ENCODE data around the gene CASP9. TPM values are rescaled to one million over a fixed set of nuclear protein-coding genes. Genes with fewer than 3 reads are reported as not detected.
A peak's percentile ranks its signal among the peaks of the same experiment; 100 is the strongest.

The CASP9 gene
- total RNA-seq, 6 experiments from 2014 or later = 2.3 to 9.0 (median 8.2) TPM

- intact Hi-C loops (cut with DNase I) = no loop called here
- no peak for ATAC-seq
- DNase-seq = no peak
These were observed 7.7 kb upstream of the CASP9 start for GRCh38 chr1:15531682-15532081.

DNA sequence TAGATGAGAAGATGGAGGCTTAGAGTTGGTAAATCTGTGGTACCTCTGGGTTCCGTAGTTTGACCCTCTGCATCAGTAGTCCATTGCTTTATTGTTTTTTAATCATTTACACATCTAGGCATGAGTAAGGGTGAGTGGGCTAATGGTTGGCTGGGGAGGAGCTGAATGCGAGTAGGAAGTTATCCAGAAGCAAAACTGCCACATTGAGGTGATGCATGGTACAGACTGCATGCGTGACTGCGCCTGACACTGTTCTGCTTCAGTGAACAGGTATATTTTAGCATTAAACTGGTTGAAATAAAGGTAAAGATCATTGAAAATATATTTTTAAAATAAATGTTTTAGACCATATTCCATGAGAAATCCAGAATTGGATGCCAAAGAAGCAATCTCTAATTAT is 7.0 kb upstream of the CASP9 start:
- DNase-seq (no peak), ATAC-seq (no peak)
- no peak for TF ChIP-seq POLR2A (IDR thresholded peaks at IDR 0.05)
- TF ChIP-seq, protein P1, sequence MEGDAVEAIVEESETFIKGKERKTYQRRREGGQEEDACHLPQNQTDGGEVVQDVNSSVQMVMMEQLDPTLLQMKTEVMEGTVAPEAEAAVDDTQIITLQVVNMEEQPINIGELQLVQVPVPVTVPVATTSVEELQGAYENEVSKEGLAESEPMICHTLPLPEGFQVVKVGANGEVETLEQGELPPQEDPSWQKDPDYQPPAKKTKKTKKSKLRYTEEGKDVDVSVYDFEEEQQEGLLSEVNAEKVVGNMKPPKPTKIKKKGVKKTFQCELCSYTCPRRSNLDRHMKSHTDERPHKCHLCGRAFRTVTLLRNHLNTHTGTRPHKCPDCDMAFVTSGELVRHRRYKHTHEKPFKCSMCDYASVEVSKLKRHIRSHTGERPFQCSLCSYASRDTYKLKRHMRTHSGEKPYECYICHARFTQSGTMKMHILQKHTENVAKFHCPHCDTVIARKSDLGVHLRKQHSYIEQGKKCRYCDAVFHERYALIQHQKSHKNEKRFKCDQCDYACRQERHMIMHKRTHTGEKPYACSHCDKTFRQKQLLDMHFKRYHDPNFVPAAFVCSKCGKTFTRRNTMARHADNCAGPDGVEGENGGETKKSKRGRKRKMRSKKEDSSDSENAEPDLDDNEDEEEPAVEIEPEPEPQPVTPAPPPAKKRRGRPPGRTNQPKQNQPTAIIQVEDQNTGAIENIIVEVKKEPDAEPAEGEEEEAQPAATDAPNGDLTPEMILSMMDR (IDR thresholded peaks at IDR 0.05) = no peak
- Histone ChIP-seq H3K36me3 (peaks cover 0 to 22% (median 0%) of the 10 kb centered on the region in 4 donors), H3K4me3 (no peak overlapping the region), H3K4me1 (peaks cover 0 to 11% (median 10%) of the 10 kb centered on the region in 4 donors), H3K27me3 (no peaks in the 10 kb centered on the region), H3K27ac (no peak overlapping the region), H3K9me3 (no peaks in the 10 kb centered on the region)
- 95% methylated on average over 4 of the region's 4 CpGs for WGBS (ENCODE audit: insufficient coverage, low coverage, low lambda C conversion rate, missing lambda C conversion rate)
- intact Hi-C loops (cut with DNase I) = no loop called here

More at GRCh38 chr1:15531682-15532081, 7.7 kb upstream of the CASP9 start:
- Histone ChIP-seq H3K9me3 (no peaks in the 10 kb centered on the region), H3K4me1 (peaks cover 0 to 10% (median 9%) of the 10 kb centered on the region in 4 donors), H3K27ac (no peak overlapping the region), H3K4me3 (no peak overlapping the region), H3K27me3 (no peaks in the 10 kb centered on the region), H3K36me3 (peaks cover 0 to 29% (median 0%) of the 10 kb centered on the region in 4 donors)
- 60% methylated on average over 2 of the region's 2 CpGs for WGBS (ENCODE audit: insufficient coverage, low coverage, low lambda C conversion rate, missing lambda C conversion rate)
- TF ChIP-seq POLR2A (IDR thresholded peaks at IDR 0.05) = no peak
- TF ChIP-seq, protein P1 (IDR thresholded peaks at IDR 0.05) = no peak

DNA sequence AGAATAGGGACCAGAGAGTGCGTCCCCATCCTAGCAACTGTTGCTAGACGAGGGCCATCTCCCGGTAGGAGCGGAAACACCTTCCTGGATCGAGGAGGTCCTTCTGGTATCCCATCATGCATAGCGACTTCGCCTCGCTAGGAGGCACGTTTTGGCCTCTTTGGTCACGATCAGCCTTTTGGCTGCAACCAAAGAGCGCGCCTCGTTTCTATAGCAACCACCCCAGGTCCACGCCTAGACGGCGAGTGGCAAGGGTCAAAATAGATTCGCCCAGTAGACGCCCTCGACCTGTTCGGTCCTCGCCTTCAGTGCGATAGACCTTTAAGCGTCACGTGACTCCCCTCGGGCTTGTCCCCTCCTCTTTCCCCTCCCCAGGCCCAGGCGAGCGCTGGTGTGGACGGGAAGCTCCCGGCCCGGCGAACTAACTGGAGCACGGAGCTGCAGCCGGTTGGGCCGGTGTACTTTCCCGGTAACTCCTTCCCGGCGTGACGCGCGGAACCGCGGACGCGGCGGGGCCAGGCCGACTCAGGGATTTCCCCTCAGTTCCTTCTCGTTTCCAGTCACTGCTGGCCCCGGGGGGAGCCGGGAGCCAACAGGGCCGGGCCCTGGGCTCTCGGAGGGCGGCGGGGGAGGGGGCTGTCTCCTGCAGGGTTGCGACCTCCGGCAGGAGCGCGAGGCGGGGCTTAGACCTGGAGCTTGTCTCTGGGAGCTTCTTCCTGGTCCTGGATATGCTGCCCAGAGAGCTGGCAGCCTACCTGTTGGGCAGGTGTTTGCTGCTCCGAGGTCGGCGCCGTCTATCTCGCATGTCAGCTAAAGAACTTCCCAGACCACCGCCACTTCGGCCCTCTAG is 2.7 kb upstream of the CASP9 start, which contains the start of gene DNAJC16:
DNAJC16 (plus strand) TSS at position 359 of the 850 bp plus-strand sequence. CDS start 2,258 bp downstream, outside the sequence.
- peak within 1 kb of the TSS; percentile 71 to 88 (median 77) for H3K4me3 ChIP-seq
- intact Hi-C loops (cut with DNase I) = no loop called here
- peaks cover 0 to 18% (median 12%) of the 10 kb centered on the region in 4 donors for H3K4me1 ChIP-seq
- peak; percentile 56 to 72 (median 65) for ATAC-seq
- peak; percentile 98 to 100 (median 99) for DNase-seq
- TF ChIP-seq POLR2A (IDR thresholded peaks at IDR 0.05) = peak; percentile 88
- TF ChIP-seq, protein P1 (IDR thresholded peaks at IDR 0.05) = peak in 3 of 4 donors; percentile 18 to 36 (median 34)
- no peaks in the 10 kb centered on the region for H3K27me3 ChIP-seq
- under 1% methylated on average over 24 of the region's 65 CpGs for WGBS (ENCODE audit: insufficient coverage, low coverage, low lambda C conversion rate, missing lambda C conversion rate)
- H3K9me3 ChIP-seq = no peaks in the 10 kb centered on the region
- peak within 1 kb of the TSS; percentile 72 to 94 (median 85) for H3K27ac ChIP-seq
- no peaks in the 10 kb centered on the region for H3K36me3 ChIP-seq

- Histone ChIP-seq H3K4me3 (peak overlapping the region in 2 of 3 donors; percentile 6 to 77), H3K27ac (peak overlapping the region; percentile 72 to 94 (median 85)), H3K4me1 (peaks cover 0 to 18% (median 12%) of the 10 kb centered on the region in 4 donors), H3K9me3 (no peaks in the 10 kb centered on the region), H3K36me3 (no peaks in the 10 kb centered on the region), H3K27me3 (no peaks in the 10 kb centered on the region)
- 5% methylated on average over 9 of the region's 9 CpGs for WGBS (ENCODE audit: insufficient coverage, low coverage, low lambda C conversion rate, missing lambda C conversion rate)
- ATAC-seq (no peak), DNase-seq (no peak)
- intact Hi-C loops (cut with DNase I) = no loop called here
- no peak for TF ChIP-seq POLR2A (IDR thresholded peaks at IDR 0.05)
- TF ChIP-seq, protein P1 (IDR thresholded peaks at IDR 0.05) = no peak
These were observed 2.0 kb upstream of the CASP9 start for GRCh38 chr1:15526021-15526489.
